GM11168 (cell line): ENCODE measurements around the gene EMP1.

Source experiments
- in situ Hi-C: fragments of 300-500 bp; cut with MboI; formaldehyde crosslinking; loops from one replicate; pipeline ENCODE4 v1.12.0; 2022; ENCODE audit warnings: low sequenced_read_pairs; ENCODE audit not compliant: unreplicated experiment

The EMP1 gene

GRCh38 chr12:13195250-13195649 is 1.3 kb upstream of the EMP1 start:
- in situ Hi-C loops: no loop called here

- in situ Hi-C loops: no loop called here
Observed at GRCh38 chr12:13195785-13196129, 769 bp upstream of the EMP1 start.

GRCh38 chr12:13197032-13197431 is 506 bp downstream of the EMP1 start:
- in situ Hi-C loops: no loop called here

- in situ Hi-C loops: no loop called here
Observed at GRCh38 chr12:13197526-13198143, 1.1 kb downstream of the EMP1 start.

- in situ Hi-C loops: no loop called here
Observed at GRCh38 chr12:13198241-13198640, 1.7 kb downstream of the EMP1 start.

GRCh38 chr12:13198876-13199275 is 2.4 kb downstream of the EMP1 start:
- in situ Hi-C loops: no loop called here

GRCh38 chr12:13199592-13199991 is 3.1 kb downstream of the EMP1 start:
- in situ Hi-C loops: no loop called here

- in situ Hi-C loops: loop anchor here (10.0 kb wide), 1 partner anchor 436 kb away; no protein-coding TSS in a partner anchor
Observed at GRCh38 chr12:13200841-13201240, 4.3 kb downstream of the EMP1 start.

GRCh38 chr12:13203034-13203922 is 6.8 kb downstream of the EMP1 start:
- in situ Hi-C loops: loop anchor here (10.0 kb wide), 1 partner anchor 438 kb away; no protein-coding TSS in a partner anchor

- in situ Hi-C loops: loop anchor here (10.0 kb wide), 1 partner anchor 440 kb away; no protein-coding TSS in a partner anchor
Observed at GRCh38 chr12:13204428-13204827, 7.9 kb downstream of the EMP1 start.

GRCh38 chr12:13205809-13206559 is 9.5 kb downstream of the EMP1 start:
- in situ Hi-C loops: loop anchor here (10.0 kb wide), 1 partner anchor 441 kb away; no protein-coding TSS in a partner anchor

GRCh38 chr12:13206560-13206897 is 10.0 kb downstream of the EMP1 start:
- in situ Hi-C loops: loop anchor here (10.0 kb wide), 1 partner anchor 442 kb away; no protein-coding TSS in a partner anchor

GRCh38 chr12:13208533-13209435 is 12.3 kb downstream of the EMP1 start:
- in situ Hi-C loops: loop anchor here (10.0 kb wide), 1 partner anchor 444 kb away; no protein-coding TSS in a partner anchor

- in situ Hi-C loops: loop anchor here (10.0 kb wide), 1 partner anchor 445 kb away; no protein-coding TSS in a partner anchor
Observed at GRCh38 chr12:13209436-13210235, 13.1 kb downstream of the EMP1 start.

- in situ Hi-C loops: no loop called here
Observed at GRCh38 chr12:13210236-13211190, 14.0 kb downstream of the EMP1 start.

- in situ Hi-C loops: no loop called here
Observed at GRCh38 chr12:13211191-13211858, 14.8 kb downstream of the EMP1 start.
